A673 (cell line): ENCODE data around the gene CEP85.

Experiments
- EZH2 ChIP-seq: fragments of 200-600 bp; sonication (generic); IDR thresholded peaks from 2 replicates; pipeline ENCODE4 v1.6.1; 2017; ENCODE audit warnings: borderline replicate concordance, low read depth, mild to moderate bottlenecking, mixed read lengths, antibody characterized with exemption, low read length; ENCODE audit not compliant: poor library complexity, severe bottlenecking
- TF ChIP-seq, protein P1 (sequence below): fragments of 300-800, 200-600 bp; sonication (generic); conservative IDR thresholded peaks from 2 replicates; pipeline ENCODE4 v1.5.1; 2017; ENCODE audit warnings: low read depth, mild to moderate bottlenecking, antibody characterized with exemption, low read length, moderate library complexity, mixed read lengths

DNA sequence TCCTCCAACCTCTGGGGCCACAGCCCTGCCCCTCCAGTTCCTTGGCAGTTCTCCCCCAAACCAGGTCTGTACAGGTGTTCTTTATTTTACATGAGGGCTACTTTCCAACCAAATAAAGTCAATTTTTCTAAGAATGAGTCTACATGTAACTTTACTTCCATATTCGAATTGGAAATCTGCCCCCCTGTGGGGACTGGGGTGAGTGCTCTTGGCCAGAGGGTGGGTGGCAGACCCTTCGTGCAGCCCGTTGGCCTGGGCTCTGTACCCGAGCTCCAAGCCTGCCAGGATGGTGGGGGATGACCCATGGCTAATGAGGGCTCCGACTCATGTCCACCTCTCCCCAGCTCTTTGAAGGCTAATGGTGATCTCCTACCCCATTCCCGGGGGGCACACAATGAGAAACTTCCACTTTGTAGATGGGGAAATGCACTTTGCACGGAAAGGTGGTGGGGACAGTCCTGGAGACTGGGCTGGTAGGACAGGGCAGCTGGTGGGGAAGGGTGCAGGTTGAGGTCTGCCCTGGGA, 44.2 kb upstream of the CEP85 start:
- TF ChIP-seq, protein P1, sequence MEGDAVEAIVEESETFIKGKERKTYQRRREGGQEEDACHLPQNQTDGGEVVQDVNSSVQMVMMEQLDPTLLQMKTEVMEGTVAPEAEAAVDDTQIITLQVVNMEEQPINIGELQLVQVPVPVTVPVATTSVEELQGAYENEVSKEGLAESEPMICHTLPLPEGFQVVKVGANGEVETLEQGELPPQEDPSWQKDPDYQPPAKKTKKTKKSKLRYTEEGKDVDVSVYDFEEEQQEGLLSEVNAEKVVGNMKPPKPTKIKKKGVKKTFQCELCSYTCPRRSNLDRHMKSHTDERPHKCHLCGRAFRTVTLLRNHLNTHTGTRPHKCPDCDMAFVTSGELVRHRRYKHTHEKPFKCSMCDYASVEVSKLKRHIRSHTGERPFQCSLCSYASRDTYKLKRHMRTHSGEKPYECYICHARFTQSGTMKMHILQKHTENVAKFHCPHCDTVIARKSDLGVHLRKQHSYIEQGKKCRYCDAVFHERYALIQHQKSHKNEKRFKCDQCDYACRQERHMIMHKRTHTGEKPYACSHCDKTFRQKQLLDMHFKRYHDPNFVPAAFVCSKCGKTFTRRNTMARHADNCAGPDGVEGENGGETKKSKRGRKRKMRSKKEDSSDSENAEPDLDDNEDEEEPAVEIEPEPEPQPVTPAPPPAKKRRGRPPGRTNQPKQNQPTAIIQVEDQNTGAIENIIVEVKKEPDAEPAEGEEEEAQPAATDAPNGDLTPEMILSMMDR: no peak
- TF ChIP-seq EZH2: no peak
